Keratinocyte (primary cell): ENCODE data around the gene SERPINB5.

ENCODE experiments used
- EZH2 ChIP-seq: IDR thresholded peaks from one replicate; pipeline ENCODE4 v1.6.1; 2012; ENCODE audit warnings: inconsistent platforms, mild to moderate bottlenecking, low read length, moderate library complexity
- TF ChIP-seq, protein P1 (sequence below), 3 experiments: IDR thresholded peaks in 1 of 3; conservative IDR thresholded peaks in 1 of 3; optimal IDR thresholded peaks in 1 of 3; 2 replicates in 2 of 3; 3 replicates in 1 of 3; pipeline versions ENCODE3 to v1.5.1; 2011; ENCODE audit warnings: low read length in 3 of 3, mild to moderate bottlenecking in 3 of 3, moderate library complexity in 2 of 3, control low read depth in 1 of 3, inconsistent platforms in 1 of 3; ENCODE audit not compliant: insufficient read depth in 2 of 3; ENCODE audit errors: extremely low read depth in 1 of 3

DNA sequence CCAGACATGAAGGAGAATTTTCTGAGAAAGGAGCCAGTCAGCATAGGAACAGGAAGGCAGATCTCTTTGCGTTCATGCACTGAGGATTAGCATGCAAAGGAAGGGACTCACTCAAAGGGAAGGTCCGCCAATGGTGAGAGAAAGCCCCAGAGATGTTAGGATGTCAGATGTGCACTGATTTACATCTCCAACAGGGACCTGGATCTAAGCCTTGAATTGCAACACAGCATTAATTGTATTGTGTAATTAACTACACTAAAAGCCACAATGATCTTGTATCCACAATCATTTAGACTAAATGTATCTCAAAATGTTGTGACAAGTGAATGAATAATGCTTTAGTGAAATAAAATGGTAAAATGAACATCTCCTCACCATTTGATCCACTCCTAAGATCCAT is 4.2 kb downstream of the SERPINB5 start:
- TF ChIP-seq, protein P1, sequence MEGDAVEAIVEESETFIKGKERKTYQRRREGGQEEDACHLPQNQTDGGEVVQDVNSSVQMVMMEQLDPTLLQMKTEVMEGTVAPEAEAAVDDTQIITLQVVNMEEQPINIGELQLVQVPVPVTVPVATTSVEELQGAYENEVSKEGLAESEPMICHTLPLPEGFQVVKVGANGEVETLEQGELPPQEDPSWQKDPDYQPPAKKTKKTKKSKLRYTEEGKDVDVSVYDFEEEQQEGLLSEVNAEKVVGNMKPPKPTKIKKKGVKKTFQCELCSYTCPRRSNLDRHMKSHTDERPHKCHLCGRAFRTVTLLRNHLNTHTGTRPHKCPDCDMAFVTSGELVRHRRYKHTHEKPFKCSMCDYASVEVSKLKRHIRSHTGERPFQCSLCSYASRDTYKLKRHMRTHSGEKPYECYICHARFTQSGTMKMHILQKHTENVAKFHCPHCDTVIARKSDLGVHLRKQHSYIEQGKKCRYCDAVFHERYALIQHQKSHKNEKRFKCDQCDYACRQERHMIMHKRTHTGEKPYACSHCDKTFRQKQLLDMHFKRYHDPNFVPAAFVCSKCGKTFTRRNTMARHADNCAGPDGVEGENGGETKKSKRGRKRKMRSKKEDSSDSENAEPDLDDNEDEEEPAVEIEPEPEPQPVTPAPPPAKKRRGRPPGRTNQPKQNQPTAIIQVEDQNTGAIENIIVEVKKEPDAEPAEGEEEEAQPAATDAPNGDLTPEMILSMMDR (optimal IDR thresholded peaks at IDR 0.05 in 1 of 3, IDR thresholded peaks at IDR 0.05 in 1 of 3, conservative IDR thresholded peaks at IDR 0.05 in 1 of 3; ENCODE audit: extremely low read depth in 1 of 3, insufficient read depth in 2 of 3, low read length in 3 of 3) = no peak
- TF ChIP-seq EZH2 = no peak
